ENCODE results near the gene IL15RA. TPM values are rescaled to one million over a fixed set of nuclear protein-coding genes. Genes with fewer than 3 reads are reported as not detected.

IL15RA gene
- total and polyA plus RNA-seq, 2 of the 8 experiments (the other 6 are each of a cell fraction or from before 2014, with no cell fraction given): 1.3 to 1.4 TPM

- no peak for FAIRE-seq
- Histone ChIP-seq H4K5ac (ENCODE audit: insufficient read length, low read depth, low read length) (no peak overlapping the region), H3K56ac (replicated peaks; ENCODE audit: insufficient read length, low read depth, low read length) (no peak overlapping the region), H3K27ac (ENCODE audit: low read depth, low read length) (no peak overlapping the region), H3K23ac (ENCODE audit: insufficient read length) (no peak overlapping the region), H3K14ac (ENCODE audit: insufficient read length) (no peak overlapping the region), H3K79me2 (ENCODE audit: control insufficient read depth in 1 of 2, insufficient read depth in 2 of 2, low read length in 2 of 2) (no peaks in the 10 kb centered on the region), H3K23me2 (ENCODE audit: low read depth, low read length) (no peaks in the 10 kb centered on the region), H3K27me3 (replicated peaks in 1 of 4; ENCODE audit: control insufficient read depth in 3 of 4, extremely low read depth in 1 of 4, insufficient read depth in 3 of 4, low read length in 3 of 4) (0 out of 7 replicates have a peak, but pooled peaks cover 0 to 2% (median 0%) of the 10 kb centered on the region in 4 experiments), H3K4ac (replicated peaks; ENCODE audit: insufficient read length, low read depth, low read length) (no peak overlapping the region), H2BK20ac (ENCODE audit: low read length) (no peak overlapping the region), H3K36me3 (ENCODE audit: control insufficient read depth in 2 of 4, insufficient read depth in 4 of 4, low read length in 3 of 4) (no peaks in the 10 kb centered on the region), H4K20me1 (replicated peaks in 1 of 2; ENCODE audit: control insufficient read depth in 1 of 2, insufficient read depth in 2 of 2, low read length in 2 of 2) (no peaks in the 10 kb centered on the region), H3K18ac (ENCODE audit: extremely low read depth, low read length) (no peak overlapping the region), H3K9me3 (ENCODE audit: insufficient read depth in 2 of 2, low read depth in 1 of 2, low read length in 1 of 2) (no peaks in the 10 kb centered on the region), H3K4me1 (replicated peaks in 1 of 4; ENCODE audit: control insufficient read depth in 3 of 4, insufficient read depth in 4 of 4, low read length in 3 of 4) (no peaks in the 10 kb centered on the region), H2BK15ac (ENCODE audit: low read length) (no peak overlapping the region), H2AK5ac (ENCODE audit: low read depth, low read length) (no peak overlapping the region), H3K9ac (replicated peaks in 1 of 4; ENCODE audit: extremely low read depth in 1 of 4, low read depth in 3 of 4, low read length in 3 of 4) (no peak overlapping the region), H3K4me2 (ENCODE audit: insufficient read depth in 1 of 2, low read depth in 2 of 2, low read length in 2 of 2) (no peak overlapping the region), H3K4me3 (ENCODE audit: extremely low read depth in 1 of 4, insufficient read depth in 2 of 4, low read depth in 3 of 4, low read length in 4 of 4) (no peak overlapping the region), H4K91ac (replicated peaks; ENCODE audit: insufficient read length, low read length) (no peak overlapping the region), H3K79me1 (ENCODE audit: low read depth, low read length) (no peaks in the 10 kb centered on the region), H2BK12ac (ENCODE audit: low read depth, low read length) (0 out of 2 replicates have a peak overlapping the region, but pooled peaks have one; percentile 17), H2BK5ac (ENCODE audit: low read depth, low read length) (no peak overlapping the region), H2AFZ (ENCODE audit: low read length) (no peak overlapping the region), H4K8ac (ENCODE audit: extremely low read depth, insufficient read depth, low read length) (no peak overlapping the region; the same call in 1 of the 2 replicates), H2BK120ac (replicated peaks; ENCODE audit: low read depth, low read length) (no peak overlapping the region)
- ChIA-PET CTCF (ENCODE audit: partially characterized antibody) (interaction anchor here (1.1 to 2.0 kb wide), 2 partner anchors 11 to 76 kb away, joined by 3 to 7 read pairs; no protein-coding TSS in a partner anchor), POLR2A (ENCODE audit: partially characterized antibody) (no interaction called here)
- DNase-seq (ENCODE audit: low read depth in 1 of 2, low spot score in 2 of 2): no peak
- WGBS, 2 experiments (ENCODE audit: extremely low coverage in 1 of 2, insufficient coverage in 1 of 2, insufficient read length in 1 of 2, insufficient replicate concordance in 2 of 2, low coverage in 1 of 2, low lambda C conversion rate in 2 of 2, missing lambda C conversion rate in 1 of 2): 94% methylated on average over 18 of the region's 18 CpGs; no CpG with 5 or more reads in 1 of the 2 experiments
- no peak for TF ChIP-seq SIN3A (conservative IDR thresholded peaks at IDR 0.05 in 1 of 2, IDR thresholded peaks at IDR 0.05 in 1 of 2; ENCODE audit: low read depth in 1 of 2, low read length in 2 of 2)
- no peak for TF ChIP-seq ZNF274 (IDR thresholded peaks at IDR 0.05; ENCODE audit: borderline replicate concordance, extremely low read depth, low read length)
- no peak for TF ChIP-seq CTCF (IDR thresholded peaks at IDR 0.05; ENCODE audit: control extremely low read depth in 1 of 3, insufficient read depth in 1 of 3, low read depth in 1 of 3, low read length in 3 of 3)
- TF ChIP-seq TAF1 (IDR thresholded peaks at IDR 0.05; ENCODE audit: low read depth, low read length): no peak
- no peak for TF ChIP-seq KDM1A (IDR thresholded peaks at IDR 0.05; ENCODE audit: borderline replicate concordance, low read length)
- TF ChIP-seq, protein P1, sequence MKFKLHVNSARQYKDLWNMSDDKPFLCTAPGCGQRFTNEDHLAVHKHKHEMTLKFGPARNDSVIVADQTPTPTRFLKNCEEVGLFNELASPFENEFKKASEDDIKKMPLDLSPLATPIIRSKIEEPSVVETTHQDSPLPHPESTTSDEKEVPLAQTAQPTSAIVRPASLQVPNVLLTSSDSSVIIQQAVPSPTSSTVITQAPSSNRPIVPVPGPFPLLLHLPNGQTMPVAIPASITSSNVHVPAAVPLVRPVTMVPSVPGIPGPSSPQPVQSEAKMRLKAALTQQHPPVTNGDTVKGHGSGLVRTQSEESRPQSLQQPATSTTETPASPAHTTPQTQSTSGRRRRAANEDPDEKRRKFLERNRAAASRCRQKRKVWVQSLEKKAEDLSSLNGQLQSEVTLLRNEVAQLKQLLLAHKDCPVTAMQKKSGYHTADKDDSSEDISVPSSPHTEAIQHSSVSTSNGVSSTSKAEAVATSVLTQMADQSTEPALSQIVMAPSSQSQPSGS (IDR thresholded peaks at IDR 0.05; ENCODE audit: low read length): no peak
- TF ChIP-seq CHD2 (IDR thresholded peaks at IDR 0.05; ENCODE audit: low read length): no peak
These were observed 17.0 kb downstream of the IL15RA start for GRCh38 chr10:5960070-5960972.
